H9 (cell line): ENCODE data around the gene SH2D2A. TPM values are rescaled to one million over a fixed set of nuclear protein-coding genes. Genes with fewer than 3 reads are reported as not detected.

Experiments
- DNase-seq: peaks from one replicate; pipeline ENCODE4 v3.0.0-alpha.2; 2017
- H2AFZ ChIP-seq: one replicate; pipeline ENCODE4 v1.6.1; 2013; ENCODE audit warnings: mild to moderate bottlenecking, low read length, control low read depth, moderate library complexity
- H2AK5ac ChIP-seq: 2 replicates; pipeline ENCODE4 v1.6.1; 2013; ENCODE audit warnings: low read length, control low read depth, mixed read lengths; ENCODE audit not compliant: insufficient read length
- H2BK120ac ChIP-seq: one replicate; pipeline ENCODE4 v1.6.1; 2013; ENCODE audit warnings: low read depth, mild to moderate bottlenecking, low read length, control low read depth, inconsistent platforms; ENCODE audit not compliant: poor library complexity, severe bottlenecking
- H2BK12ac ChIP-seq: 2 replicates; pipeline ENCODE4 v1.6.1; 2013; ENCODE audit warnings: low read length, control low read depth, mixed read lengths, low read depth; ENCODE audit not compliant: insufficient read length
- H2BK15ac ChIP-seq: 2 replicates; pipeline ENCODE4 v1.6.1; 2013; ENCODE audit warnings: low read depth, low read length, control low read depth
- H2BK20ac ChIP-seq: one replicate; pipeline ENCODE4 v1.6.1; 2013; ENCODE audit warnings: low read depth, mild to moderate bottlenecking, low read length, control low read depth, inconsistent platforms; ENCODE audit not compliant: poor library complexity, severe bottlenecking
- H2BK5ac ChIP-seq: 2 replicates; pipeline ENCODE4 v1.6.1; 2013; ENCODE audit warnings: low read length, control low read depth, mixed read lengths; ENCODE audit not compliant: insufficient read length
- H3K14ac ChIP-seq: 2 replicates; pipeline ENCODE4 v1.6.1; 2013; ENCODE audit warnings: low read length, control low read depth; ENCODE audit not compliant: insufficient read depth
- H3K18ac ChIP-seq: 2 replicates; pipeline ENCODE4 v1.6.1; 2013; ENCODE audit warnings: low read depth, mild to moderate bottlenecking, mixed read lengths, low read length, control low read depth; ENCODE audit not compliant: insufficient read length
- H3K23ac ChIP-seq: 2 replicates; pipeline ENCODE4 v1.6.1; 2013; ENCODE audit warnings: low read length, control low read depth, mixed read lengths, low read depth; ENCODE audit not compliant: insufficient read length
- H3K23me2 ChIP-seq: 2 replicates; pipeline ENCODE4 v1.6.1; 2013; ENCODE audit warnings: low read depth, mild to moderate bottlenecking, mixed read lengths, low read length, control low read depth; ENCODE audit not compliant: insufficient read length, poor library complexity, severe bottlenecking
- H3K27ac ChIP-seq: 2 replicates; pipeline ENCODE4 v1.5.1; 2013; ENCODE audit warnings: low read length, control low read depth, mixed read lengths, low read depth; ENCODE audit not compliant: insufficient read length
- H3K27me3 ChIP-seq: 2 replicates; pipeline ENCODE4 v1.6.1; 2013; ENCODE audit warnings: low read length, control low read depth, inconsistent platforms; ENCODE audit not compliant: insufficient read depth
- H3K4ac ChIP-seq: 2 replicates; pipeline ENCODE4 v1.6.1; 2013; ENCODE audit warnings: low read depth, mild to moderate bottlenecking, control low read depth, inconsistent platforms, low read length, moderate library complexity
- H3K4me1 ChIP-seq: 2 replicates; pipeline ENCODE4 v1.6.1; 2013; ENCODE audit warnings: low read length, control low read depth, inconsistent platforms; ENCODE audit not compliant: insufficient read depth
- H3K4me2 ChIP-seq: 2 replicates; pipeline ENCODE4 v1.6.1; 2013; ENCODE audit warnings: low read length, control low read depth, mixed read lengths; ENCODE audit not compliant: insufficient read length, insufficient read depth
- H3K56ac ChIP-seq: 2 replicates; pipeline ENCODE4 v1.6.1; 2013; ENCODE audit warnings: low read depth, mild to moderate bottlenecking, mixed read lengths, low read length, control low read depth; ENCODE audit not compliant: insufficient read length
- H3K79me1 ChIP-seq: 2 replicates; pipeline ENCODE4 v1.6.1; 2013; ENCODE audit warnings: low read depth, mild to moderate bottlenecking, moderate library complexity, low read length, control low read depth, inconsistent platforms; ENCODE audit not compliant: insufficient read depth, poor library complexity, severe bottlenecking
- H3K79me2 ChIP-seq: 2 replicates; pipeline ENCODE4 v1.6.1; 2013; ENCODE audit warnings: low read length, control low read depth, inconsistent platforms; ENCODE audit not compliant: insufficient read depth
- H3K9ac ChIP-seq: 2 replicates; pipeline ENCODE4 v1.6.1; 2013; ENCODE audit warnings: low read length, control low read depth, mixed read lengths; ENCODE audit not compliant: insufficient read length; ENCODE audit errors: extremely low read depth
- H3K9me3 ChIP-seq: one replicate; pipeline ENCODE4 v1.6.1; 2013; ENCODE audit warnings: low read depth, low read length, inconsistent platforms; ENCODE audit not compliant: control insufficient read depth
- H3T11ph ChIP-seq: one replicate; pipeline ENCODE4 v1.6.1; 2013; ENCODE audit warnings: mild to moderate bottlenecking, low read length, control low read depth, inconsistent platforms
- H4K20me1 ChIP-seq: one replicate; pipeline ENCODE4 v1.6.1; 2013; ENCODE audit not compliant: control insufficient read depth, insufficient read length, insufficient read depth
- H4K5ac ChIP-seq: 2 replicates; pipeline ENCODE4 v1.6.1; 2013; ENCODE audit warnings: low read depth, mild to moderate bottlenecking, mixed read lengths, low read length, control low read depth; ENCODE audit not compliant: insufficient read length
- H4K8ac ChIP-seq: replicated peaks from 2 replicates; pipeline ENCODE4 v1.6.1; 2013; ENCODE audit warnings: low read length, control low read depth, mixed read lengths, low read depth; ENCODE audit not compliant: insufficient read length
- H4K91ac ChIP-seq: 2 replicates; pipeline ENCODE4 v1.6.1; 2013; ENCODE audit warnings: low read depth, mild to moderate bottlenecking, moderate library complexity, mixed read lengths, low read length, control low read depth; ENCODE audit not compliant: insufficient read length
- H3K27ac Mint-ChIP-seq, 3 experiments: 2 replicates in 2 of 3; 3 replicates in 1 of 3; pipeline ENCODE4 v1.8.0; 2020 to 2021; ENCODE audit warnings: mixed read lengths in 3 of 3, mild to moderate bottlenecking in 1 of 3, moderate library complexity in 1 of 3
- H3K27me3 Mint-ChIP-seq: 2 replicates; pipeline ENCODE4 v1.8.0; 2021; ENCODE audit warnings: low read depth, mild to moderate bottlenecking, moderate library complexity, mixed read lengths
- H3K36me3 Mint-ChIP-seq, 3 experiments: 2 replicates in 2 of 3; 3 replicates in 1 of 3; pipeline ENCODE4 v1.8.0; 2020 to 2021; ENCODE audit warnings: low read depth in 3 of 3, mixed read lengths in 3 of 3; ENCODE audit not compliant: insufficient read depth in 1 of 3
- H3K4me1 Mint-ChIP-seq, 2 experiments: 2 replicates each; pipeline ENCODE4 v1.8.0; 2020; ENCODE audit warnings: mixed read lengths in 2 of 2
- H3K4me3 Mint-ChIP-seq, 2 experiments: 2 replicates in 1 of 2; 3 replicates in 1 of 2; pipeline ENCODE4 v1.8.0; 2020 to 2021; ENCODE audit warnings: mild to moderate bottlenecking in 2 of 2, mixed read lengths in 2 of 2, moderate library complexity in 1 of 2
- H3K9me3 Mint-ChIP-seq, 2 experiments: 2 replicates in 1 of 2; 3 replicates in 1 of 2; pipeline ENCODE4 v1.8.0; 2020; ENCODE audit warnings: mild to moderate bottlenecking in 2 of 2, mixed read lengths in 2 of 2, moderate library complexity in 1 of 2
- CTCF ChIP-seq: fragments of 200-600 bp; sonication (generic); conservative IDR thresholded peaks from 3 replicates; pipeline ENCODE4 v1.8.0; 2021; ENCODE audit warnings: antibody characterized with exemption, mild to moderate bottlenecking
- WGBS: extraction: QIAGEN DNeasy Blood & Tissue Kit; methylation state at CpG from one replicate; pipeline ENCODE4 v1.1.7; 2013; ENCODE audit warnings: missing lambda C conversion rate, low lambda C conversion rate, mixed read lengths; ENCODE audit not compliant: insufficient read length; ENCODE audit errors: extremely low coverage; 5-methylcytosine and 5-hydroxymethylcytosine counted together
- total RNA-seq: library from RNA; stranded (reverse); gene quantifications from 2 replicates; pipeline ENCODE4 v1.2.1, GENCODE V29; 2021

The SH2D2A gene
- total RNA-seq, 1 experiment from 2014 or later = 2.0 TPM

- no peak overlapping the region for H2BK12ac ChIP-seq
- H4K8ac ChIP-seq = no peak overlapping the region
- H3K9me3 Mint-ChIP-seq = no peaks in the 10 kb centered on the region
- no peak overlapping the region for H4K91ac ChIP-seq
- no peak overlapping the region for H2AK5ac ChIP-seq
- no peak overlapping the region for H4K5ac ChIP-seq
- TF ChIP-seq CTCF = no peak
- peaks cover 40% of the 10 kb centered on the region for H3K27me3 ChIP-seq
- H3K4me1 ChIP-seq = no peaks in the 10 kb centered on the region
- no CpG with 5 or more reads among the region's 9 CpGs for WGBS
- peaks cover 96% of the 10 kb centered on the region for H3K27me3 Mint-ChIP-seq
- no peak overlapping the region for H3K9ac ChIP-seq
- H3K27ac ChIP-seq = no peak overlapping the region
- H3K79me1 ChIP-seq = no peaks in the 10 kb centered on the region
- no peak overlapping the region for H3K56ac ChIP-seq
- no peak overlapping the region for H2BK120ac ChIP-seq
- no peak overlapping the region for H3K14ac ChIP-seq
- H3K4ac ChIP-seq = no peak overlapping the region
- H2BK15ac ChIP-seq = no peak overlapping the region
- no peak overlapping the region for H3K18ac ChIP-seq
- H3K9me3 ChIP-seq = no peaks in the 10 kb centered on the region
- H3K79me2 ChIP-seq = no peaks in the 10 kb centered on the region
- no peak for DNase-seq
- H2BK5ac ChIP-seq = no peak overlapping the region
- no peak overlapping the region for H3K4me3 Mint-ChIP-seq
- H2BK20ac ChIP-seq = no peak overlapping the region
- peaks cover 3% of the 10 kb centered on the region for H3K23me2 ChIP-seq
- no peak overlapping the region for H3K4me2 ChIP-seq
- H3K4me1 Mint-ChIP-seq = peaks cover 12 to 23% of the 10 kb centered on the region in 2 experiments
- H4K20me1 ChIP-seq = no peaks in the 10 kb centered on the region
- no peak overlapping the region for H3K23ac ChIP-seq
- H3K27ac Mint-ChIP-seq = no peak overlapping the region
- H2AFZ ChIP-seq = no peak overlapping the region
- H3K36me3 Mint-ChIP-seq = no peaks in the 10 kb centered on the region
- no peak overlapping the region for H3T11ph ChIP-seq
These were observed 35.8 kb upstream of the SH2D2A start for GRCh38 chr1:156852418-156852874.
